A673 (cell line): ENCODE data around the gene HMOX1.

Experiments used
- EZH2 ChIP-seq: fragments of 200-600 bp; sonication (generic); IDR thresholded peaks from 2 replicates; pipeline ENCODE4 v1.6.1; 2017; ENCODE audit warnings: borderline replicate concordance, low read depth, mild to moderate bottlenecking, mixed read lengths, antibody characterized with exemption, low read length; ENCODE audit not compliant: poor library complexity, severe bottlenecking
- TF ChIP-seq, protein P1 (sequence below): fragments of 300-800, 200-600 bp; sonication (generic); conservative IDR thresholded peaks from 2 replicates; pipeline ENCODE4 v1.5.1; 2017; ENCODE audit warnings: low read depth, mild to moderate bottlenecking, antibody characterized with exemption, low read length, moderate library complexity, mixed read lengths

DNA sequence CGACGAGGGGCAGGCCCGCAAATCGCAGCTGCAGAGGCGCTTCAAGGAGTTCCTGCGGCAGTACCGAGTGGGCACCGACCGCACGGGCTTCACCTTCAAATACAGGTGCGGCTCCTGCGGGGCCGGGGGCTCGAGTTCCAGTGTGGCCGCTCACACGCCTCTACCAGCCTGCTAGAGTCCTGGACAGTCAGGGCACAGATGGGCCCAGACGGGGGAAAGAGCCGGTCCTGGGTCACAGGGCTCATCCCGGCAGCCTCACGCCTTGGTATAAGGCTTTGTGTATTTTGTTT is 19.6 kb downstream of the HMOX1 start:
- no peak for TF ChIP-seq EZH2
- TF ChIP-seq, protein P1, sequence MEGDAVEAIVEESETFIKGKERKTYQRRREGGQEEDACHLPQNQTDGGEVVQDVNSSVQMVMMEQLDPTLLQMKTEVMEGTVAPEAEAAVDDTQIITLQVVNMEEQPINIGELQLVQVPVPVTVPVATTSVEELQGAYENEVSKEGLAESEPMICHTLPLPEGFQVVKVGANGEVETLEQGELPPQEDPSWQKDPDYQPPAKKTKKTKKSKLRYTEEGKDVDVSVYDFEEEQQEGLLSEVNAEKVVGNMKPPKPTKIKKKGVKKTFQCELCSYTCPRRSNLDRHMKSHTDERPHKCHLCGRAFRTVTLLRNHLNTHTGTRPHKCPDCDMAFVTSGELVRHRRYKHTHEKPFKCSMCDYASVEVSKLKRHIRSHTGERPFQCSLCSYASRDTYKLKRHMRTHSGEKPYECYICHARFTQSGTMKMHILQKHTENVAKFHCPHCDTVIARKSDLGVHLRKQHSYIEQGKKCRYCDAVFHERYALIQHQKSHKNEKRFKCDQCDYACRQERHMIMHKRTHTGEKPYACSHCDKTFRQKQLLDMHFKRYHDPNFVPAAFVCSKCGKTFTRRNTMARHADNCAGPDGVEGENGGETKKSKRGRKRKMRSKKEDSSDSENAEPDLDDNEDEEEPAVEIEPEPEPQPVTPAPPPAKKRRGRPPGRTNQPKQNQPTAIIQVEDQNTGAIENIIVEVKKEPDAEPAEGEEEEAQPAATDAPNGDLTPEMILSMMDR = no peak
